Activated CD4-positive, CD25-positive, alpha-beta regulatory T cell treated with anti-CD3 and anti-CD28 coated beads, Interleukin-2, amount 50 U/mL, for 16 hours (primary cell): ENCODE measurements around the gene LTBP3.
A peak's percentile ranks its signal among the peaks of the same experiment; 100 is the strongest.
"Not testable (repeated sequence)": the region's sequence is repeated elsewhere in the genome, so short reads cannot be mapped to it uniquely, and the experiment has no call there.

ENCODE experiments used
- DNase-seq: peaks from one replicate; pipeline ENCODE4 v3.0.0-alpha.2; 2020; ENCODE audit warnings: low read depth, low spot score

LTBP3 gene

DNA sequence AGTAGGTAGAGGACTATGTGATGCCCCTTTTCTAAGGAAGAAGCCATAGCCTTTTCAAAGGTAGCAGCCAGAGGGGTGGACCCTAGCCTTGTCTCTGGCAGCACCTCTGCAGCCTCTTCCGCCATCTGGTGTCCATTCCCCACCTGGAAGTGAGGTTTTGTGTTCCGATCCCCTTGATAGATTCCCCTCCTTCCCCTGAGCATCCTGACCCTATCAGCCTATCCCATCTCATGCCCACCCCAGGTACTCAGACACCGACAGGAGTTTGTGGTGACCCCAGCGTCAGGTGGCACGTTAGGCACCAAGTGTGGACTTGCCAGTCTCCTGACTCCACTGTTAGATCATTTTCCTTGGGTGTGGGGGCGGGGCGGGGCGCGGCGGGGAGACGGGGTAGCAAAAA lies 13.8 kb upstream of the LTBP3 start:
- DNase-seq, result no peak

DNA sequence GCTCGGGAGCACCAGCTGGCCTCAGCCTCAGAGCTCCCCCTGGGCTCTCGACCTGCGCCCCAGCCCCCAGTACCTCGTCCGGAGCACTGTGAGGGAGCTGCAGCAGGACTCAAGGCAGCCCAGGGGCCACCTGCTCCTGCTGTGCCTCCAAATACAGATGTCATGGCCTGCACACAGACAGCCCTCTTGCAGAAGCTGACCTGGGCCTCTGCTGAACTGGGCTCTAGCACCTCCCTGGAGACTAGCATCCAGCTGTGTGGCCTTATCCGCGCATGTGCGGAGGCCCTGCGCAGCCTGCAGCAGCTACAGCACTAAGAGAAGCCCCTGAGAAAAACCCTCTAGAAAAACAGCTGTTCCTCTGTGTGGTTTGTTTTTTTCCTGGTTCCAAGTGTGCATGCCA lies 13.3 kb upstream of the LTBP3 start:
- DNase-seq, result no peak

DNA sequence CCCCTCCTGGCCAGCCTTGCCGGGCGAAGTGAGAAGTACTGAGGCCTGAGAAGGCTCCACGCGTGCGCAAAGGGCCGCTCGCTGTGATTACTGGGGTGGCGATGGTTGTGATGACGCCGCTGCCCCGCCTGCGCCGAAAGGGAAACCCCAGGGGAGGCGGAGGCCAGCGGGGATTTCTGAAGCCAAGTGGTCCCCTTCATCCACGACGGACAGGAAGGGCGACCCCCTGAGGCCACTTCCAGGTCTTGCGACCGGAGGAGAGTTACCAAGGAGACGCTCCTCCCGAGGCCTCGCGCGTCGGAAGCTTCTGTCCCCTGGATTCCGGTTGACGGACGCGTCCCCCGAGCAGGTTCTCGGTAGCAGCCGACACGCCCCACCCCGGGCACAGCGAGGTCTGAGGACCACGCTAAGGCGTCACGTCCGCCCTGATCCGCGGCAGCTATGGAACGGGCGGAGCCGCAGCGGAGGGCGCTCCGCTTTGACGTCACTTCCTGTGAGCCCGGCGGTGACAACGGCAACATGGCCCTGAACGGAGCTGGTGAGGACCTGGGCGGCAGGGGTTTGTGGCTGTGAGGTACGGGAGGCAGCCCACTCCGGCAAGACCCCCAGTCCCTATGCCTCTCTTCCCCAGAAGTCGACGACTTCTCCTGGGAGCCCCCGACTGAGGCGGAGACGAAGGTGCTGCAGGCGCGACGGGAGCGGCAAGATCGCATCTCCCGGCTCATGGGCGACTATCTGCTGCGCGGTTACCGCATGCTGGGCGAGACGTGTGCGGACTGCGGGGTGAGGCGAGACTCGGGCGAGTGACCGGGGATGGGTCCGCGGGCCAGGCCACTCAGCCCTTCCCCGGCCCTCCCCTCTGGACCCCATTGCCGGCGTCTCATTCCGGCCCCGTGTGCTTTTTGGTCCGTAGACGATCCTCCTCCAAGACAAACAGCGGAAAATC lies 12.1 kb upstream of the LTBP3 start, which contains the start of gene ZNRD2:
TSS of gene ZNRD2 (plus strand) at position 505 of the 946 bp plus-strand sequence. CDS start at position 520, 15 bp downstream.
- DNase-seq, result peak; percentile 95

DNA sequence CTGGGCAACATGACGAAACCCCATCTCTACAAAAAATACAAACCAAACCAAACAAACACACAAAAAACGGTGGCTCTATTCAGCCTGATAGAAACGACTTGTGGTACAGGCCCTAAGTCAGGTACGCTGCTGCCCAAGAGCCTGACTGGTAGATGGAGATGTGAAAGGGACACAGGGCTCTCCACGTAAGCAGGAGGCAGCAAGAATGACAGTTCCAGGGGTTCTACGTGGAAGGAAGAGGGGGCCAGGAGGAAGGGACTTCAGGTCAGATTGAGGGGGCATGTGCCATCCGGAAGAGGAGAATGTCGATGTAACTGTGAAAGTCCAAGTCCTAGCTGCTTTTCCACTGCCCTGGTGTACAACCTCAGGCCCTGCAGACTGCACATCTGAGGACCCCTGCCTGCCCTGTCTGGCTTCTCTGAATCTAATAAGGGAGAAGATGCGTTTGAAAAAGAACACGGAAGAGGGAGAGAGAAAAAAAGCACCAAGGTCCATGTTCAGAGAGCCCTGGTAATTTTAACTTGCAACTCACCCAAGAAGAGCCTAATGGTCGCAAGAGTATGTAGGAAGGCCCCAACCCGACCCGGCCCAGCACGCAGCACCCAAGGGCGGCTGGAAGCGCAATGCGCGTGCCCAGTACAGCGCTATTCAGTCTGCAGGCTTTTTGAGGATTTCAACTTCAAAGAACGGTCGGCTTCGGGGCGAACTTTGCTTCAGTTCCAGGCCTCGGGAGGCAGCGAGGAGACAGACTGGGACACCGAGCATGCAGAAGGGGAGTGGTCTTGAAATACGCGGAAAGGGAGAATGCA lies 11.2 kb upstream of the LTBP3 start:
- DNase-seq, result peak; percentile 55

DNA sequence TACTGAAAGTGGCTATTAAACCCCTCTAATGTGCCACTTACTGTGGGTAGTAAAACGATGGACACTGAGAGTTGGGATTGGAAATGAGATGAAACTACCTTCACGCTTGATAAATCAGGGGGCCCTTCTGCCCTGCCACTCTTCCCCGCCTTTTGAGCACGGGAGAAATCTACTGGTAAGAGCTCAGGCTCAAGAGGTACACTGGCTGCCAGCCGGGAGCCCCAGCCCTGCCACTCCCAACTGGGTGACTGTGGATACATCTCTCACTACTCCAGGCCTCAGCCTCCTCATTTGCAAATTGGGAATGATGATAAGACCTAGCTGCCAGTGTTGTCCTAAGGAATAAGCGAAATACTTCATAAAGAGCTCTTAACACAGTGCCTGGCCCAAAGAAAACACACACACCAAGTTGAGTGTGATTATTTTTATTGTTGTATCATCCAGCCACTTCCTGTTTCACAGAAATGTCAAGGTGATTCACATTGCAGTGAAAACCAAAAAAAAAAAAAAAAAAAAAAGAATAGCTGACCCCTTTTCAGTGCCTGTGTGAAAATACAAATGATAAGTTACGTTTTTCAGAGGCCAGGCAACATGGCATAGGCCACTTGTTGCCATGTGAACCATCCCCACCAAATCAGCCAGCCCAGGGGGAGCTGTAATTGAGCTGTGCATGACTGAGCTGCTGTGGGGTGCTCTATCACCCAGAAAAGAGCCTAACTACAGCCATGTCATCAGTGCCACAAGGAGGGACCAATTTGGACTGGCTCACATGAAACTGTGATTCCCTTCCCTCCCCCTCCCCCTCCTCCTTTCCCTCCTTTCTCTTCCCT lies 7.7 kb upstream of the LTBP3 start:
- no peak for DNase-seq

DNA sequence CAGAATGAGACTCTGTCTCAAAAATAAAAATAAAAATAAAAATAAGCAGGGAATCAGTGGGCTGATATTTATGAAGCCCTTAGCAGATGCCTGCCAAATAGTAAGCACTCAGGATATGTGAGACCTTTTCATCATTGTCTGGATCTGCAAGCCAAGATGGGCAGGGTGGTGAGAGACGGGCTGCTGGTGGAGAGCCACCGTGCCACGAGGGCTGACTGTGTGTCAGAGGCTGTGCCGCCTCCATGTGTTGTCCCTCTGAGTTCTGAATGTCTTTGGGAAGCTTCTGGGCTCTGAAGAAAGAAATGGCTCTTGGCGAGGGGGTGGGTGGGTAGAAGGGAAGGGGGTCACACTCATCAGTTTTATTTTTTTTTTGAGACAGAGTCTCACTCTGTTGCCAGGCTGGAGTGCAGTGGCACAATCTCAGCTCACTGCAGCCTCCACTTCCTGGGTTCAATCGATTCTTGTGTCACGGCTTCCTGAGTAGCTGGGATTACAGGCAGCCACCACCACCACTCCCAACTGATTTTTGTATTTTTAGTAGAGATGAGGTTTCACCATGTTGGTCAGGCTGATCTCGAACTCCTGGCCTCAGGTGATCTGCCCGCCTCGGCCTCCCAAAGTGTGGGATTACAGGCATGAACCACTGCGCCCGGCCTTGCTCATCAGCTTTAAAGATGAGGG lies 6.9 kb upstream of the LTBP3 start:
- not testable (repeated sequence) for DNase-seq

DNA sequence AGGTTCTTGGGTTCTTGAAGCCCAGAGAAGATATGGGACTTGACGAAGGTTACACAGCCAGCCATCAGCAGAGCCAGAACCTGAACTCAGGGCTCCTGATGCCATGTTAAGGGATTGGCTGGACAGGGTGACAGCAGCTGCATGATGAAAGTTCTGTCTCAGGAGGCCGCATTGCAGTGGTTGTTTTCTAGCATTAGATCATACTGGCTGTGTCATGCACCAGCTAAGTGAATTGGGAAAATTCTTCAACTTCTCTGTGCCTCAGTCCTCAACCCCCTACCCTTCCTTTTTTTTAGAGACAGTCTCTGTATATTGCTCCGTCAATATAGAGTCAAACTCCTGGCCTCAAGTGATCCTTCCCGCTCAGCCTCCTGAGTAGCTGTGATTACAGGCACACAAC lies 5.4 kb upstream of the LTBP3 start:
- no peak for DNase-seq

DNA sequence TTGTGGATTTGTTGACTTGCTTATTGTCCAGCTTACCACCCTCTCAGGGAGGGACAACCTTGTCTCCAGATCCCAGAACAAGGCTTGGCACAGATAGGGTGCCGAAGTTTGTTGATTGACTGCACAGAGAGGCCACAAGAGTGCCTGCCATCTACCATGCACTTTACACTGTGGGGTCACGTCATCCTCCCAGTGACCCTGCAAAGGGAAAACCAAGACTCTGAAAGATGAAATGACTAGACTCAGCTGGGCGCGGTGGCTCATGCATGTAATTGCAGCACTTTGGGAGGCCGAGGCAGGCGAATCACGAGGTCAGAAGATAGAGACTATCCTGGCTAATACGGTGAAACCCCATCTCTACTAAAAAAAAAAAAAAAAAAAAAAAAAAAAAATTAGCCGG lies 4.6 kb upstream of the LTBP3 start:
- no peak for DNase-seq

DNA sequence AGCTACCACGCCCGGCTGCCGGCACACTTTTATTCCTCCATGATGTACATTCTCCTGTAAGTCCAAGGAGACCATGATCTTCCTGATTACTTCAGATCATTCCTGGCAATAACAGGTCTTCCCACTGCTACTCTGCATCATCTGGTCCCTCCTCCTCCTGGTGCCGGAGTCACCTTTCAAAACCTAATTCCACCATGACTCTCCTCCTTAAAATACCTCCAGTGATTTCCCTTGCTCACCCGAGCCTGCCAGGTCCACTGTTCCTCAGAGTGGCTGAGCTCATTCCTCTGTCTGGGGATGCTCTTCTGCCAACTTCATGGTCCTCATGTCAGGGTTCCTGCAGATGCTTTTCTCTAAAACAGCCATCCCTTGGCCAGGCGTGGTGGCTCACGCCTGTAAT lies 3.9 kb upstream of the LTBP3 start:
- no peak for DNase-seq

DNA sequence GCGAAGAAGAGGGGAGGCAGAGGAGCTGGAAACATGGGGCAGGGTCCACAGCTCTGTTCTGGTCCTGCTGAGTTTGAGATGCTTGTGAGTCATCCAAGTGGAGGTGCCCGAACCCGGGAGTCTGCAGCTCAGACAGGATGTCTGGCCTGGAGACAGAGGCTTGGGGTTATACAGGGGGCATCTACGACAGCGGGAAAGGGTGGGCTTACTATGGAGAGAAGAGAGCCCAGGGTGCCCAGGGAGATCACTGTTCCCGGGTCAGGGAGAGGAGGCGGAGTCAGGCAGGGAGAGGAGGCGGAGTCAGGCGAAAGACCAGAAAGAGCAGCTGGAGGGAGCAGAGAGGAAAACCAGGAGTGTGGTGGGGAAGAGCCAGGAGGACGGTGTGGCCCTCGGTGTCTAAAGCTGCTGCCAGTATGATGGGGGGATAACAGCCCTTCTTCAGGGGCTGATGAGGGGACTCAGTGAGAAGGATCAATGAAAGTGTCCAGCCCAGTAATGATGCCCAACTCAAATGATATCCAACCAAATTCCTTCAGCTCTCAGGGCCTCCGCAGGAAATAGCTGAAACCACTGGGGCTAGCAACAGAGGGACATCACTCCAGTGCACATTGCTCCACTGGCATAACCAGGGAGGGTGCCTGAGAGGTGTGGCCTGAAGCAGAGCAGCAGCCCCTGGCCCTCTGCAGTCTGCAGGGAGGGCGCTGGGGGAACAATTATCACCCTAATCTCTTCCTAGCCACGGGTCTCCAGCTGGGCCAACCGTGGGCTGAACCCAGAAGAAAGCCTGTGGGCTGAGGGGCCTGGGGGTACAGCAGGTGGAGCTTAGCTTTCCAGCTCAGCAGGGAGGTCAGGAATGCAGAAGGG lies 2.6 kb upstream of the LTBP3 start:
- no peak for DNase-seq

DNA sequence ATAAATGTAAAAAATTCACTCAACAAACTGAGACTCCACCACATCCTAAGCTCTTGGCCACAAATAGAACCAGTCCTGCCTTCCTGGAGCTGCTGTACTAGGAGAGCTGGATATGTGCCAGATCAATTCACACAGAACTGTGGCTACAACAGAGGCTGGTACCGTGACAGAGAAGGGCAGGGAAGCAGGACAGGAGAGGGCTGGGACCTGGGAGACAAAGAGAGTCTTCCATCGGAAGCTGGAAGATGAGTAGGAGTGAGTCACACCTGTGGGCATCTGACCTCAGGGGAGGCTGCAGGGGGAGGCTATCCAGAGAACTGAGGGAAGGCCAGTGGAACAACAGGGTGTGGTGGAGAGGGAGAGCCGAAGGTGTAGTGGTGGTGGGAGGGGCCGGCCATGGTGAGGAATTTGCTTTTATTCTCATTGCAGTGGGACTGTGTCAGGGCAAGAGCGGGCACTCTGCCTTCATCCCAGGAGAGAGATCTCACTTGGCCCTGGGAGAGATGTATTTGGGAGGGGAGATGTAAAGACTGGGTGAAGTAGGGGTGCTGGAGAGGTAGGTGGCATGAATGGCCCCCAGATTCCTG lies 1.9 kb upstream of the LTBP3 start:
- no peak for DNase-seq

DNA sequence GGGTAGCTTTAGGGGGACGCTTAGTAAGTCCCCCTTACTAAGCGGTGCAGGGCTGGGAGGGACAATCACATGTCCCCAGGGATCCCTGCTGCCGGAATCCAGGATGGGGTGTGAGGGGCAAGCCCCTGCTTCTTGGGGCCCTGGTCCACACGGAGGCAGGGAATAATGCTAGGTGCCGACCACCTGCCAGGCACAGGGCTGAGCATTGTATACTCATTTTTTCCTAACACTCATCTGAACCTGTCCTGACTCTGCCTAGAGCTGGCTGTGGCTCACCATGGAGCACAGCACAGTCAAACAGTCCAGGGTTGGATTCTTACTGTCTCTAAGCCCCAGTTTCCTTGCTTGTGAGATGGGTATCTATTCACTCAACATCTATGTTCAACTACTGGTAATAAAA lies 1.4 kb upstream of the LTBP3 start:
- no peak for DNase-seq

DNA sequence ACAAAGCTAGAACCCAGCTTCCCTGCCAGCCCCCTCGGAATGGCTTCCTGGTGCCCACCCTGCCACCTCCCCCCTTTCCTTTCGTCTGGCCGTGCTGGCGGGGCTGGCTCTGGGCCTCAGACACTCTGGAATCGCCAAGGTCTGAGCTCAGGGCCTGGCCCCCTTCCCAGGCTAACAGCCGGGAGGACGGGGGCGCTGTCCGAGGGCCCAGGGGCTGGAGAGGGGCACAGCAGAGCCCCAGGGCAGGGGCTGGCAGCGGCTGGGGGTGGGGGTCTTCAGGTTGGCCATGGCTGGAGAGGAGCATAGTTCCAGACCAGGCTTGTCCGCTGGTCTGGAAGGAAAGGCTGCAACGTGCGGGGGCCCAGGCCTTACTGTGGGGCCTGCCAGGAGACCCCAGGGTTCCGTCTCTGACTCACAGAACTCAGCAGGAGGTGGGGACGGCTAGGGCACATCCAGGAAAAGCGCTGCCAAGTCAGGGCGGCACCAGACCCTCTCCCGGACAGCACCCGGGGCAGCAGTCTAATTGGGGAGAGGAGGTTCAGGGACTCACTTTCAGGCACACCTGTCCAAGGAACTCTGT lies 861 bp upstream of the LTBP3 start:
- no peak for DNase-seq

DNA sequence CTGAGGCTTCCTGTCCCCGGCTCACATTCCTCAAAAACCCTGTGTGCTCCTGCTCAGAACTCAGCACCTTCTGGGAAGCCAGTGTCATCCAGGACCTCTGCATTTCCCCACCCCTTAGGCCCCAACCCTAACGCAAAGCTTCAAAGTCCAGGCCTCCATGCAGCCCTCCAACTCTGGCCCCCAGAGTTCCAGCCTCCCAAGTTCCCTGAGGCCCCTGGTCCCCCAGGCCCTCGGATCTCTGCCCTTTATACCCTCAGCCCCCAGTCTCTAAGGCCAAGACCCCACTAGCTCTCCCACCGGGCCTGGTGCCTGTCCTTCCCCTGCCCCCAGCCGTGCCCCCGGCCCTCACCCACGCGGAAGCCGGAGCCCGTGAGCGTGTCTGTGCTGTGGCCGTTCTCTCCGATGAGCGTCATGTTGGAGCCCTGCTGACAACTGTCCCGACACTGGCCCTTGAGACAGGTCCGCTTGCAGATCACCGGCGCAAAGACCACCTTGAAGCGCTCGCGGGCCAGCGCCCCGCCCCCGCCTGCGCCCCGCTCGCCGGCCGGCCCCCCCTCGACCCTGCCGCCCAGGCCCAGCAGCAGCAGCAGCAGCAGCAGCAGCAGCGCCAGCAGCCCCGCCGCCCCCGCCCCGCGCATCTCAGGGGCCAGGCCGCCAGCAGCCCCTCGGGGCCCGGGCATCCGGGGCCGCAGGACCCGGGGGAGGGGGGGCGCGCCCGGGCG lies 718 bp downstream of the LTBP3 start:
- no peak for DNase-seq

DNA sequence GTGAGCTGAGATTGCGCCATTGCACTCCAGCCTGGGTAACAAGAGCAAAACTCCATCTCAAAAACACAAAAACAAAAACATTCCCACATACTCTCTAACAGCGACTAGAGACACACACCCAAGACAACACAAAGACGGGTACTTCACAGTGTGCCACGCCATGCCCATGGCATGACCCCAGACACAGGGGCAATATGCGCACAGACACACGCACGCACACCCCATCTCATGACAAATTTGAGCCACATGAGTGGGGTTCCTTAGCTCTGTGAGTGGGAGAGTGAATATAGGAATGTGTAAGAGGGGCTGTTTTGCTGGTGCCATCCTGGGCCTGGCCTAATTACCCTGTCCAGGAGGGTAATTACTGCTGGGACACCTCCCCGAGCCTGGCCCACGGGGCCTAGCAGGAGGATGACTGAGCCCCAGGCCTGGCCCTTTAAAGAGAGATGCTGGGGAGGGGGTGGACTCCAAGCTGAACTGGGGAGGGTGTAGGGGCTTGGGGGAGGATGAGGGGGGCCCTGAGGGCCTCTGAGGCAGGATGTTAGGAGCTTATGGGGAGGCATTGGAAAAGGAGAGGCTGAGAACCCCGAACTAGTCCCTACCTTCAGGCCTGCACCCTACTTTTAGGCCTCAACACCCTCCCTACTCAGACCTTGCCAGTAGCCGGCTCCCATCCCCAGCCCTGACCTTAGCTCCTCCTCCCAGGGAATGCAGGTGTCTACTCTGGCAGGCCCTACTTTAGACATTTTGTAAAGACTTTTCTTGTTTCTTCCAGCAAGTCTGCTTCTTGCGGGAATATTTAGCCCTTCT lies 1.5 kb downstream of the LTBP3 start:
- no peak for DNase-seq

DNA sequence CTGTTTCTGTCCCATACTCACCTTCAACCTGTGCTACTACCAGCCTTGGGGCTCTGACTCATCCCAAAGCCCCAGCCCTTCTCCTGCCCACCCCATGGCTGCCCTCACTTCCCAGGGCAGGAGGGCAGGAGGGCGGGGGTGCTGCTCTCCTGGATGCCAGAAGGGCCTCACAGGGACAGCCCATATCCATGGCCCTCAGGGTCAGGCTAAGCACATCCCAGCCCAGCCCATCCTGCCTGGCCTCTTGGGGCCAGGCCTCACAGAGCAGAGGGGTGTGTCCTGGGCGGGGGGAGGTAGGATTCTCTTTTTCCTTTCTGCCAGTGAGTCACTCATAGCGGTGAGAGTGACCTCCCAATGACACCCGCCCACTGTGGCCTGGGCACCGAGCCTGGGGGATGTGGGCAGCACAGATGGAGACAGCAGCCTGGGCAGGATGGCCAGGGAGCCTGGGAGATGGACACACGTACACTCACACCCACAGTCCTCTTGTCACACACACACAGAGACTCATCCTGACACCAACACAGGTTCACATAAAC lies 2.4 kb downstream of the LTBP3 start:
- no peak for DNase-seq

DNA sequence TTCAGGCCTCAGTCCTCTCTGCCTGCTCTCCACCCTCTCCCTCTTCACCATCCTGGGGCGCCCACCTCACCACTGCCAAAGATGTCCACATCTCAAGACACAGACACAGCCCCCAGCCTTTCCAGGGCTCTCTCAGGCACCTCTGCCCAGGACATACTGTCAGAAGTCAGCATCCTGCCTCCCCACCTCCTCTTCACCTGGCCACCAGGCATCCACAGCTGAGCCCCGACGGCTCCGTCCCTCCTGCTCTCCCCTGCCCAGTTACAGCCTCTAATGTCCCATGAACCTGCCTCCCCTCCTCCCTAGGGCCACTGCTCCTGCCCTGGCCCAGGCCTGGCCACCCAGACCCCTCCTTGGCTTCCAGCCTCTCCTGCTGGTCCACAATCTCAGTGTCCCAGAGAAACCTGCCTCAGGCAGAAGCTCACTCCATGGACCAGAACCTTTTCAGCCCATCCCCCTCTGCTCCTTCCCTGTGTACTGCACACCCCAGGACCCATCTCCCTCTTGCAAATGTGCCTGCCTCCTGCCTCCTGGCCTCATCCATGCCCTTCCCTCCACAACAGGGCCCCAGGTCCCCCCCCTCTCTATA lies 3.2 kb downstream of the LTBP3 start:
- DNase-seq, result no peak
